Stomach (tissue), 9 donors: Measurements from ENCODE around the gene MAP9. TPM values are rescaled to one million over a fixed set of nuclear protein-coding genes. Genes with fewer than 3 reads are reported as not detected.

Experiments used
- DNase-seq, 2 donors: peaks; one replicate each; pipeline versions ENCODE4 v3.0.0 to v3.0.0-alpha.2; 2013 to 2019
- H3K27ac ChIP-seq, 5 donors: fragments of 200-600 bp in 4 of 5; sonication (generic) in 4 of 5; one replicate each; pipeline ENCODE4 v1.5.1; 2013 to 2019; ENCODE audit warnings: mild to moderate bottlenecking in 1 of 5, moderate library complexity in 1 of 5
- H3K27me3 ChIP-seq, 3 donors: fragments of 200-600 bp; sonication (generic); one replicate each; pipeline ENCODE4 v1.5.1; 2017 to 2019; ENCODE audit warnings: mixed run types in 1 of 3
- H3K36me3 ChIP-seq, 4 donors: fragments of 200-600 bp; sonication (generic); 1 replicate in 3 of 4; 2 replicates in 1 of 4; pipeline ENCODE4 v1.5.1; 2016 to 2019
- H3K4me1 ChIP-seq, 4 donors: fragments of 200-600 bp; sonication (generic); one replicate each; pipeline ENCODE4 v1.5.1; 2016 to 2019
- H3K4me3 ChIP-seq, 4 donors: fragments of 200-600 bp; sonication (generic) in 3 of 4; one replicate each; pipeline ENCODE4 v1.5.1; 2016 to 2019; ENCODE audit warnings: mild to moderate bottlenecking in 1 of 4
- H3K9me3 ChIP-seq, 4 donors: fragments of 200-600 bp; sonication (generic); one replicate each; pipeline ENCODE4 v1.5.1; 2016 to 2019
- CTCF ChIP-seq, 7 experiments: fragments of 450-650 bp in 4 of 7; fragments of 200-600 bp in 3 of 7; sonication (generic) in 3 of 7; IDR thresholded peaks; one replicate each; pipeline ENCODE4 v1.5.1; 2016 to 2019; ENCODE audit warnings: antibody characterized with exemption in 7 of 7, control low read depth in 2 of 7, mild to moderate bottlenecking in 1 of 7
- EP300 ChIP-seq: sonication (generic); formaldehyde crosslinking; IDR thresholded peaks from one replicate; pipeline ENCODE4 v1.6.1; 2017; ENCODE audit warnings: antibody characterized with exemption
- POLR2A ChIP-seq, 4 donors: fragments of 450-650 bp; IDR thresholded peaks; one replicate each; pipeline ENCODE4 v1.6.1; 2016; ENCODE audit warnings: antibody characterized with exemption in 4 of 4, control low read depth in 2 of 4, mild to moderate bottlenecking in 1 of 4, moderate library complexity in 1 of 4
- POLR2AphosphoS5 ChIP-seq, 3 donors: sonication (generic); formaldehyde crosslinking; IDR thresholded peaks; one replicate each; pipeline ENCODE4 v1.6.1; 2016; ENCODE audit warnings: antibody characterized with exemption in 3 of 3
- WGBS, 5 donors: extraction: QIAGEN DNeasy Blood & Tissue Kit in 3 of 5; methylation state at CpG; one replicate each; pipeline versions ENCODE4 v1.1.5 to v1.1.7; 2013 to 2018; 5-methylcytosine and 5-hydroxymethylcytosine counted together
- intact Hi-C: fragments of 100-400 bp; cut with DNase I; formaldehyde crosslinking; loops from one replicate; pipeline ENCODE4 v1.15.1; 2023; ENCODE audit warnings: low total_unique reads
- polyA plus RNA-seq, 3 donors: library from polyadenylated mRNA; stranded (reverse); fragments of 200-250 nt; gene quantifications; one replicate each; pipeline ENCODE4 v1.2.3, GENCODE V29; 2013
- total RNA-seq, 5 donors: library from RNA; depleted of rRNA; stranded (reverse); fragments of >200 nt; gene quantifications; one replicate each; pipeline versions ENCODE4 v1.1.0 to v1.2.3, GENCODE V29; 2014 to 2016
- donor health status: healthy with polysubstance abuse.
- donor health status: Bipolar disorder and iron deficiency.
- donor health status: healthy.

The MAP9 gene
- total and polyA plus RNA-seq, 8 donors, result 1.2 to 21.5 (median 7.2) TPM

DNA sequence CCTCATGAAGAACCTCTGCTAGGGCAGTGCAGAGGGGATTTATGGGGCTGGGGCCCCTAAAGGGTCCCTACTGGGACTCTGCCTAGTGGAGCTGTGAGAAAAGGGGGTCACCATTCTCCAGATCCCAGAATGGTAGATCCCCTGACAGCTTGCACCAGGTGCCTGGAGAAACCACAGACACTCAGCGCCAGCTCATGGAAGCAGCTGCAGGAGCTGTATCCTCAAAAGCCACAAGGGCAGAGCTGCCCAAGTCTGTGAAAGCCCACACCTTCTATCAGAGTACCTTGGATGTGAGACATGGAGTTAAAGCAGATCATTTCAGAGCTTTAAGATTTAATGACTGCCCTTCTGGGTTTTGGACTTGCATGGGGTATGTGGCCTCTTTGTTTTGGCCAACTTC, 38.6 kb downstream of the MAP9 start:
- Histone ChIP-seq H3K4me3 (no peak overlapping the region), H3K36me3 (peaks cover 0 to 4% (median 0%) of the 10 kb centered on the region in 4 donors), H3K27me3 (no peaks in the 10 kb centered on the region), H3K4me1 (no peaks in the 10 kb centered on the region), H3K27ac (no peak overlapping the region), H3K9me3 (peaks cover 0 to 15% (median 8%) of the 10 kb centered on the region in 4 donors)
- intact Hi-C loops, result no loop called here
- no peak for TF ChIP-seq POLR2AphosphoS5 (IDR thresholded peaks at IDR 0.05)
- TF ChIP-seq POLR2A (IDR thresholded peaks at IDR 0.05), result no peak
- no peak for TF ChIP-seq EP300
- TF ChIP-seq CTCF (IDR thresholded peaks at IDR 0.05), result no peak
- no peak for DNase-seq
- 90 to 95% (median 94%) methylated on average over 1 of the region's 1 CpG; no CpG with 5 or more reads in 1 of the 5 donors for WGBS, 5 donors

DNA sequence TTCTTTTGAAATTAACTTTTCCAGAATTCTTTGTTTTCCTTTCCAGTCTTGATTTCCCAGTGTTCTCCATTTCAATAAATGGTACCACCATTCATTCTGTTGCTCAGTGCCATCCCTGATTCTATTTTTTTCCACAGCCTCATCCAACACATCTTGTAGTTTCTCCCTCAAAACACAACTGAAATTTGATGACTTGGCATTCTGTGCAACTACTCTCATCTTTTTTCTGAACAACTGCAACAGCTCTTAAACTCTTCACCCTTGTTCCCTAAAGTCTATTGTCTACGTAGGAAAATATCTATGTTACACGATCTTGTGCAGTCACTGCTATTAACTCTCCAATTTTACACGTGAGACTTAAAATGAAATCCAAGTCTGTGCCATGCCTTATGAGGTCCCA, 40.5 kb downstream of the MAP9 start:
- intact Hi-C loops, result no loop called here
- 68 to 91% (median 90%) methylated on average over 3 of the region's 3 CpGs for WGBS, 5 donors
- Histone ChIP-seq H3K4me1 (no peaks in the 10 kb centered on the region), H3K27ac (no peak overlapping the region), H3K27me3 (no peaks in the 10 kb centered on the region), H3K36me3 (no peaks in the 10 kb centered on the region), H3K9me3 (peaks cover 0 to 15% (median 8%) of the 10 kb centered on the region in 4 donors), H3K4me3 (no peak overlapping the region)
- TF ChIP-seq POLR2A (IDR thresholded peaks at IDR 0.05) (no peak), POLR2AphosphoS5 (IDR thresholded peaks at IDR 0.05) (no peak), CTCF (IDR thresholded peaks at IDR 0.05) (no peak), EP300 (no peak)
- no peak for DNase-seq

DNA sequence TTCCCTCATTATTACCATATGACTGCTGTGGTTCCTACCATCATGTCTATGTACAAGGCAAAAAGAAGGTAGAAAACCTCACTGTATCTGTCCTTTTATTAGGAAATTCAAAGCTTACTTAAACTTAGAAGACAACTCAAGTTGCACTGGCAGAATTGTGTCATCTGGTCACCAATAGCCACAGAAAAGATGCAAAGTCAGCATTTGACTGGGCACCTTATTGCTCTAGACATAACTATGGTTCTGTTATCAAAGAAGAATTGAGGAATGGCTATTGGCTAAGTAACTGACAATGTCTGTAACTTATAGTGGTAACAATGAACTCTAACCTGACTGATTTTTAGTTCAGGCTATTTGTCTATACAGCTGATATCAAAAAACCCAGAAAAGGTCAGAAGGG, 45.3 kb downstream of the MAP9 start:
- Histone ChIP-seq H3K27ac (no peak overlapping the region), H3K9me3 (no peaks in the 10 kb centered on the region), H3K27me3 (no peaks in the 10 kb centered on the region), H3K36me3 (no peaks in the 10 kb centered on the region), H3K4me1 (no peaks in the 10 kb centered on the region), H3K4me3 (no peak overlapping the region)
- TF ChIP-seq POLR2AphosphoS5 (IDR thresholded peaks at IDR 0.05) (no peak), POLR2A (IDR thresholded peaks at IDR 0.05) (no peak), EP300 (no peak), CTCF (IDR thresholded peaks at IDR 0.05) (no peak)
- intact Hi-C loops, result no loop called here
- no peak for DNase-seq

DNA sequence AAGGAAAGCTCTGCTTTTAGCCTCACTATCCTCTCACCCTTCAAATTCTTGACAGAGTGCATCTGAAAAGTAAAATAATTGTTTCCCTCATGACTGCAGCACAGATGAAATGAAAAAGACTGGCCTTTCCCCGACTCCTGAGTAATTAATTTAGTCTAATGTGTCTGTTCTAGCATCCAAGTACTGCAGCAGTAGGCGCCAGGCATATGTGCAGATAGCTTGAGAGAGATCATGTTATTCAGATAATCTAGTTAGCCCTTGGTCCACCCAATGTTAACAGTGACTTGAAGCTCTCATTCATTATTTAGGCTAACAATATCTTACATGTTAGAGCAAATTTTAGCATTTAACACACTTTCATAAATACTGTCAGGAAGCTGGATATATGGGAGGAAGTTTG, 54.0 kb downstream of the MAP9 start:
- Histone ChIP-seq H3K4me1 (no peaks in the 10 kb centered on the region), H3K4me3 (no peak overlapping the region), H3K9me3 (no peaks in the 10 kb centered on the region), H3K27me3 (no peaks in the 10 kb centered on the region), H3K27ac (no peak overlapping the region), H3K36me3 (no peaks in the 10 kb centered on the region)
- no peak for TF ChIP-seq POLR2A (IDR thresholded peaks at IDR 0.05)
- TF ChIP-seq EP300, result no peak
- no peak for TF ChIP-seq POLR2AphosphoS5 (IDR thresholded peaks at IDR 0.05)
- TF ChIP-seq CTCF (IDR thresholded peaks at IDR 0.05), result no peak
- intact Hi-C loops, result no loop called here
- WGBS, 5 donors, result 62 to 73% (median 68%) methylated on average over 2 of the region's 2 CpGs
- DNase-seq, result peak in 1 of 2 donors; percentile 17
